ENCODE data around the gene MAP3K3. TPM values are rescaled to one million over a fixed set of nuclear protein-coding genes. Genes with fewer than 3 reads are reported as not detected.
A peak's percentile ranks its signal among the peaks of the same experiment; 100 is the strongest.

The MAP3K3 gene
- total RNA-seq, 3 donors from 2014 or later (not counting 1 experiment from before 2014, with no cell fraction given): 82.0 to 89.2 (median 88.5) TPM

GRCh38 chr17:63611354-63611753 lies 10.9 kb upstream of the MAP3K3 start:
- Histone ChIP-seq H3K36me3 (ENCODE audit: control insufficient read depth, insufficient read depth, low read length) (peaks cover 33% of the 10 kb centered on the region), H3K4me3 (ENCODE audit: low read length) (no peak overlapping the region), H3K27me3 (ENCODE audit: control insufficient read depth, insufficient read depth, low read length) (no peaks in the 10 kb centered on the region), H3K4me1 (ENCODE audit: control insufficient read depth, insufficient read depth, low read length) (peaks cover 12% of the 10 kb centered on the region), H3K9me3 (ENCODE audit: control insufficient read depth, insufficient read depth, low read length) (no peaks in the 10 kb centered on the region), H3K27ac (ENCODE audit: low read length) (no peak overlapping the region)
- intact Hi-C loops (cut with micrococcal nuclease): no loop called here
- Mint-ChIP-seq H3K27ac (no peak overlapping the region), H3K4me1 (peaks cover 0 to 4% of the 10 kb centered on the region in 2 donors), H3K9me3 (no peaks in the 10 kb centered on the region), H3K36me3 (peaks cover 14% of the 10 kb centered on the region), H3K4me3 (no peak overlapping the region), H3K27me3 (ENCODE audit: low read depth in 2 of 2) (no peaks in the 10 kb centered on the region)
- DNase-seq (peak in 1 of 2 donors; percentile 38), ATAC-seq (no peak)
- 86% methylated on average over 3 of the region's 3 CpGs for WGBS (ENCODE audit: insufficient coverage)
- no peak for TF ChIP-seq CTCF (IDR thresholded peaks at IDR 0.05)

GRCh38 chr17:63613663-63614062 lies 8.6 kb upstream of the MAP3K3 start:
- Mint-ChIP-seq H3K36me3 (peaks cover 6% of the 10 kb centered on the region), H3K4me1 (peaks cover 0 to 4% of the 10 kb centered on the region in 2 donors), H3K9me3 (no peaks in the 10 kb centered on the region), H3K4me3 (no peak overlapping the region), H3K27ac (no peak overlapping the region), H3K27me3 (ENCODE audit: low read depth in 2 of 2) (no peaks in the 10 kb centered on the region)
- ATAC-seq (no peak), DNase-seq (no peak)
- H3K4me1 ChIP-seq (ENCODE audit: control insufficient read depth, insufficient read depth, low read length): peaks cover 12% of the 10 kb centered on the region
- 100% methylated on average over 2 of the region's 2 CpGs for WGBS (ENCODE audit: insufficient coverage)
- no peak for TF ChIP-seq CTCF (IDR thresholded peaks at IDR 0.05)
- H3K36me3 ChIP-seq (ENCODE audit: control insufficient read depth, insufficient read depth, low read length): peaks cover 11% of the 10 kb centered on the region
- H3K4me3 ChIP-seq (ENCODE audit: low read length): no peak overlapping the region
- H3K9me3 ChIP-seq (ENCODE audit: control insufficient read depth, insufficient read depth, low read length): no peaks in the 10 kb centered on the region
- no peak overlapping the region for H3K27ac ChIP-seq (ENCODE audit: low read length)
- intact Hi-C loops (cut with micrococcal nuclease): no loop called here
- no peaks in the 10 kb centered on the region for H3K27me3 ChIP-seq (ENCODE audit: control insufficient read depth, insufficient read depth, low read length)

- H3K4me3 ChIP-seq (ENCODE audit: low read length): peak overlapping the region; percentile 63
- Mint-ChIP-seq H3K27ac (peak overlapping the region; percentile 81 to 85), H3K9me3 (no peaks in the 10 kb centered on the region), H3K36me3 (no peaks in the 10 kb centered on the region), H3K4me3 (peak overlapping the region; percentile 92), H3K4me1 (peaks cover 30 to 43% of the 10 kb centered on the region in 2 donors), H3K27me3 (ENCODE audit: low read depth in 2 of 2) (no peaks in the 10 kb centered on the region)
- peaks cover 13% of the 10 kb centered on the region for H3K4me1 ChIP-seq (ENCODE audit: control insufficient read depth, insufficient read depth, low read length)
- no peaks in the 10 kb centered on the region for H3K27me3 ChIP-seq (ENCODE audit: control insufficient read depth, insufficient read depth, low read length)
- no peak for TF ChIP-seq CTCF (IDR thresholded peaks at IDR 0.05)
- DNase-seq (no peak), ATAC-seq (no peak)
- no peaks in the 10 kb centered on the region for H3K9me3 ChIP-seq (ENCODE audit: control insufficient read depth, insufficient read depth, low read length)
- 6% methylated on average over 7 of the region's 10 CpGs for WGBS (ENCODE audit: insufficient coverage)
- peak overlapping the region; percentile 68 for H3K27ac ChIP-seq (ENCODE audit: low read length)
- intact Hi-C loops (cut with micrococcal nuclease): loop anchor here (5.0 kb wide), 3 partner anchors 69 to 151 kb away; partner anchors contain the start of genes CCDC47, DCAF7 and DDX42
- no peaks in the 10 kb centered on the region for H3K36me3 ChIP-seq (ENCODE audit: control insufficient read depth, insufficient read depth, low read length)
Measured at GRCh38 chr17:63621229-63621683, 961 bp upstream of the MAP3K3 start.
